Fibroblast of pulmonary artery (primary cell): Measurements from ENCODE around the gene SLC47A2.
"Not testable (repeated sequence)": the region's sequence is repeated elsewhere in the genome, so short reads cannot be mapped to it uniquely, and the experiment has no call there.

Experiments used
- DNase-seq: peaks from one replicate; pipeline ENCODE4 v3.0.0-alpha.2; 2010; ENCODE audit warnings: low read depth
- H3K4me3 ChIP-seq: replicated peaks from 2 replicates; pipeline ENCODE4 v1.5.1; 2011; ENCODE audit warnings: low read depth, mild to moderate bottlenecking, control low read depth, low read length, moderate library complexity
- TF ChIP-seq, protein P1 (sequence below): IDR thresholded peaks from 2 replicates; pipeline ENCODE4 v1.5.1; 2011; ENCODE audit warnings: mild to moderate bottlenecking, control low read depth, low read length, inconsistent platforms; ENCODE audit errors: missing control alignments

Gene SLC47A2

DNA sequence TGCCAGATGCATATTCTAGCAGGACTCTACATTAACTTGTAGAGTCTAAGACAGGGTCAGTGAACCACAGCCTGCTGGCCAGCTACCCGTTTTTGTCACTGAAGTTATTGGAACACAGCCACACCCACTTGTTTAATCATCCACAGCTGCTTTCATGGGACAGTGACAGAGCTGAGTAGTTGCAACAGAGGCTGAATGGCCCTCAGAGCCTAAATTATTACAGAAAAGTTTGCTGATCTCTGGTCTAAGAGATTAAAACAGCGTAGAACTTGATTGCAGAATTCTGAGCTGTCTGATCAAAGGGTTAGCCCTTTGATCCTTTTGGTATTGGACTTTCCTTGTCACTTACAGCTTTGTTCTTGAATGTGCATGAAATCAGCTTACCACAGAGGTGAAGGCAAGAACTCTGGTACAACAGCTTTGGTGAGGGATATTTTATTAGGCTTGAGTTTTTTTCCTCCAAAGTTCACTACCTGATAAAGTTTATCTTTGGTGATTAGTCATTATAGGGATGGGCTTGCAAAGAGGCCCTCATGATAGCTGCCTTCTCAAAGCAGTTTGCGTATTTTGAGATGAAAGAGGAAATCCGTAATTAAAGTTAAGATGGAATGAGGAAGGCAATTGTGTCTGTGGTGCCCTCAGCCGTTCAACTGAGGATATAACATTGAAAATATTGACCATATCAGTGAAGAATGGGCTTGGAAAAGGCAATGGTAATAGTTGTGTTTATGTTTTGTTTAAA, 44.2 kb downstream of the SLC47A2 start:
- H3K4me3 ChIP-seq: no peak overlapping the region
- TF ChIP-seq, protein P1, sequence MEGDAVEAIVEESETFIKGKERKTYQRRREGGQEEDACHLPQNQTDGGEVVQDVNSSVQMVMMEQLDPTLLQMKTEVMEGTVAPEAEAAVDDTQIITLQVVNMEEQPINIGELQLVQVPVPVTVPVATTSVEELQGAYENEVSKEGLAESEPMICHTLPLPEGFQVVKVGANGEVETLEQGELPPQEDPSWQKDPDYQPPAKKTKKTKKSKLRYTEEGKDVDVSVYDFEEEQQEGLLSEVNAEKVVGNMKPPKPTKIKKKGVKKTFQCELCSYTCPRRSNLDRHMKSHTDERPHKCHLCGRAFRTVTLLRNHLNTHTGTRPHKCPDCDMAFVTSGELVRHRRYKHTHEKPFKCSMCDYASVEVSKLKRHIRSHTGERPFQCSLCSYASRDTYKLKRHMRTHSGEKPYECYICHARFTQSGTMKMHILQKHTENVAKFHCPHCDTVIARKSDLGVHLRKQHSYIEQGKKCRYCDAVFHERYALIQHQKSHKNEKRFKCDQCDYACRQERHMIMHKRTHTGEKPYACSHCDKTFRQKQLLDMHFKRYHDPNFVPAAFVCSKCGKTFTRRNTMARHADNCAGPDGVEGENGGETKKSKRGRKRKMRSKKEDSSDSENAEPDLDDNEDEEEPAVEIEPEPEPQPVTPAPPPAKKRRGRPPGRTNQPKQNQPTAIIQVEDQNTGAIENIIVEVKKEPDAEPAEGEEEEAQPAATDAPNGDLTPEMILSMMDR: peak; percentile 36
- no peak for DNase-seq

DNA sequence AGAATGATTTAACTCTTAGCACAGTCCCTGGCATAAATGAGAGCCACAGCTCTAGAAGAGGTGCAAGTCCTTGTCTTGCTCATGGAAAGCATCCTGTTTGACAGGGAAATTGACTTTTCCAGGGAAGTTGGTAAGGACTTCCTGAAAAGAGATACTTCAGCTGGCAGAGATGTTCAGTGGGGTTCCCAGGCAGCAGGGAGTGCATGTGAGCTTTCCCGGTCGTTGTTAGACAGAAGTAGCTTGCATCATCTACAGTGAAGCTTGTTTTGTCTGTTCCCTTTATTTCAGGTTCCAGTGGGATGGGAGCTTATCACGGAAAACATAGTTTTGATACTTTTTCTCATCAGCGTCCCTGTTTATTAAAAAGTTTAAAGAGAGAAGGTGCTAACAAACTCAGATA, 45.0 kb downstream of the SLC47A2 start:
- DNase-seq: no peak
- TF ChIP-seq, protein P1: no peak
- no peak overlapping the region for H3K4me3 ChIP-seq

DNA sequence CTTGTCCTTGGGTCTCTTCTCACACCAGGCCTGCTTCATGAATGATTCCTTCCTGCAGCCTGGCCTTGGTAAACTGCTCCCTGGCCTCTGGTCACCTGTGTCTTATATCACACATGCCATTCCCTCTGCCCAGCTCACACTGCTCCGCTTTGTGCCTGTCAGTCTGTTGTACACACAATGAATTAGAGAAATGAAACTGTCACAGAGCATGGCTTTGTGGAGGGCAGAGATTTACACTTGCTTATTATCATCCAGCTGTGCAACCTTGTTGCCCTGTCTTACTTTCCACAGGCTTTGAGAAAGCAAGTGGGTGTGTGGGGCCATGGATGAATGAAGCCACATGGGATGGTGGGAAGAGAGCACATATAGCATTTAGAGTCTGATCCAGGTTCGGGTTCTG, 45.5 kb downstream of the SLC47A2 start:
- no peak for DNase-seq
- H3K4me3 ChIP-seq: no peak overlapping the region
- TF ChIP-seq, protein P1: no peak

DNA sequence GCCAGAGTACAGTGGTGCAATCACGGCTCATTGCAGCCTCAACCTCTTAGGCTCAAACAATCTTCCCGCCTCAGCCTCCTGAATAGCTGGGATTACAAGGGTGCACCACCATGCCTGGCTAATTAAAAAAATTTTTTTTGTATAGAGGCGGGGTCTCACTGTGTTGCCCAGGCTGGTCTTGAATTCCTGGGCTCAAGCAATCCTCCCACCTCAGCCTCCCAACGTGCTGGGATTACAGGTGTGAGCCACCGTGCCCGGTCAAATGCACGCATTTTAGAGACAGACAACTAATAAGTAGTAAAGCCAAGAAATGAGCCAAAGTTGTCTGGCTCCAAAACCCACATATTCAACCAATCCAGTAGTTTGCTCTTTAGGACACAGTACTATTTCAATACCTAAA, 46.7 kb downstream of the SLC47A2 start:
- DNase-seq: not testable (repeated sequence)

DNA sequence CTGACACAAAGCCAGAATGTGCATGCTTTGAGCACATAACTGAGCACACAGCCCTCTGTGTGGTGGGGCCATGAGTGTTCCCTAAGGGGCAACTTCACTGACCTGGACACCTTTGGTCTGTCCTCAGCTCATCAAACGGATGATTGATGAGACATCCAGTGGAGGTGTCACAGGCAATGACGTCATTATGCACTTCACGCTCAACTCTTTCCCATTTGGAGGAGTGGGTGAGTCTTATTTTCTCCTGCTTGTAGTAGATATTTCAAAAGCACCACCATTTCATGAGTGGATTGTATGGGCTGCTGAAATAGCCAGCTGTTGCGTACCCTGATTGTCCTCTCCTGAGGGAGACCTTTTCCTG, 51.6 kb downstream of the SLC47A2 start:
- TF ChIP-seq, protein P1: no peak
- DNase-seq: no peak
- H3K4me3 ChIP-seq: no peak overlapping the region

More for the DNA sequence above, 46.7 kb downstream of the SLC47A2 start:
- not testable (repeated sequence) for H3K4me3 ChIP-seq

DNA sequence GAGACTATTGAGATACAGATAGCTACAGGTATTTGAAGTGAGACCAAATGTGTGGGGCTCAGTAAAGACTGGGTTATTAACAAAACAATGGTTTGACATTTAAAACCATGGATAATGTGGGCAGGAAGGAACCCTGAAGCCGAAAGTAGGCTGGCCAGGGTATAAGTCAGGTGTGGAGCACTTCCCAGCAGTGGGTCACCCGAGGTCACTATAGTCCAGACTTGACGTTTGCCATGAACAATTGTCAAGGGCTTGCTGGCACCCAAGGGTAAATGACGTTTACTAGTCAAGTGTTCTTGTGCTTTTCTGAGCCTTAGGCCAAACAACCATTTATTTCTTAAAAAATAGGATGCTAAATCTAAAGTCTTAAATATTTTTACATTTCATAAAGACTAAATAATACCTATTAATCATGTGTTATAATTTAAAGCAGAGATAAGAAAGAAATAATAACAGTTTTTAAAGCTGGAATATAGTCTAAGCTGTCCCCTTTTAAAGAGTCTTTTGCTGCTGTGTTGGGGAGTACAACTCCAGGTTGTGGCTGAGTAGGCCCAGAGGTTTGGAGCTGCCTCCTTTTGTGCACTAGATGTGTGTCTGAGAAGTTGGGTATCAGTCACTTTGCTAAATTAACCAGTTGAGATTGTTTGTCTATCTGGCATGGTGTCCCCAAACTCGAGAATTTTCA, 52.1 kb downstream of the SLC47A2 start:
- no peak for DNase-seq
- TF ChIP-seq, protein P1: no peak
- no peak overlapping the region for H3K4me3 ChIP-seq

DNA sequence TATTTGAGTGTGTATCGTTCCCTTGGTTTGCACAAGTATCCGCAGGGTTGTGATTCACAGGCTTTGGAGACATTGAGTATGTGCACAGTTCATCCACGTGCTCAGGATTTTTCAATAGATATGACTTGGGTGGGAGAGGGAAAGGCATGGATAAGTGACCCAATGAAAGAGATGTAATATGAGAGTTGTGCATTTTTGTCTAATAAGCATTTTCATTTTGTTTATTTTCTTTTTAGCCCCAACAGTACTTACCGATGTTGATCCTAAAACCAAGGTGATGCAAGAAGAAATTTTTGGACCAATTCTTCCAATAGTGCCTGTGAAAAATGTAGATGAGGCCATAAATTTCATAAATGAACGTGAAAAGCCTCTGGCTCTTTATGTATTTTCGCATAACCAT, 53.3 kb downstream of the SLC47A2 start:
- no peak overlapping the region for H3K4me3 ChIP-seq
- no peak for DNase-seq
- TF ChIP-seq, protein P1: no peak
